Loucy (cell line): ENCODE data around the gene DBH.

Experiments used
- H2AFZ ChIP-seq: fragments of 200-600 bp; sonication (generic); 2 replicates; pipeline ENCODE4 v1.6.0; 2016; ENCODE audit warnings: antibody characterized with exemption, mild to moderate bottlenecking, low read length, moderate library complexity
- H3F3A ChIP-seq: fragments of 200-600 bp; 2 replicates; pipeline ENCODE4 v1.6.0; 2016; ENCODE audit warnings: antibody characterized with exemption, low read depth, mild to moderate bottlenecking
- H3K27me3 ChIP-seq: fragments of 200-600 bp; sonication (generic); 2 replicates; pipeline ENCODE4 v1.6.1; 2014; ENCODE audit warnings: low read length, mild to moderate bottlenecking; ENCODE audit not compliant: insufficient read depth, poor library complexity, severe bottlenecking
- H3K36me3 ChIP-seq: fragments of 200-600 bp; sonication (generic); 2 replicates; pipeline ENCODE4 v1.6.1; 2016; ENCODE audit warnings: low read length; ENCODE audit not compliant: insufficient read depth
- H3K4me1 ChIP-seq: fragments of 200-600 bp; sonication (generic); 2 replicates; pipeline ENCODE4 v1.5.1; 2014; ENCODE audit warnings: low read length, mild to moderate bottlenecking; ENCODE audit not compliant: insufficient read depth, poor library complexity, severe bottlenecking
- H3K4me2 ChIP-seq: fragments of 200-600 bp; sonication (generic); 2 replicates; pipeline ENCODE4 v1.6.0; 2014; ENCODE audit warnings: antibody characterized with exemption, low read length, low read depth, mild to moderate bottlenecking; ENCODE audit not compliant: poor library complexity, severe bottlenecking
- H3K4me3 ChIP-seq: fragments of 200-600 bp; sonication (generic); 2 replicates; pipeline ENCODE4 v1.5.1; 2014; ENCODE audit warnings: low read length, mild to moderate bottlenecking, mixed read lengths; ENCODE audit not compliant: poor library complexity, severe bottlenecking
- H3K79me2 ChIP-seq: fragments of 200-600 bp; sonication (generic); 2 replicates; pipeline ENCODE4 v1.6.1; 2014; ENCODE audit warnings: low read length; ENCODE audit not compliant: insufficient read depth
- H3K9ac ChIP-seq: fragments of 200-600 bp; sonication (generic); 2 replicates; pipeline ENCODE4 v1.6.0; 2014; ENCODE audit warnings: mild to moderate bottlenecking, low read depth, low read length, moderate library complexity; ENCODE audit not compliant: poor library complexity, severe bottlenecking
- H3K9me2 ChIP-seq: fragments of 200-600 bp; sonication (generic); replicated peaks from 2 replicates; pipeline ENCODE4 v1.6.1; 2016; ENCODE audit warnings: low read depth, low read length, mixed read lengths
- H3K9me3 ChIP-seq: fragments of 200-600 bp; sonication (generic); 2 replicates; pipeline ENCODE4 v1.6.1; 2014; ENCODE audit warnings: mild to moderate bottlenecking, antibody characterized with exemption, low read length, low read depth; ENCODE audit not compliant: insufficient read depth
- H4K20me1 ChIP-seq: fragments of 200-600 bp; sonication (generic); 2 replicates; pipeline ENCODE4 v1.6.0; 2014; ENCODE audit warnings: antibody characterized with exemption, low read length, mild to moderate bottlenecking; ENCODE audit not compliant: insufficient read depth, poor library complexity, severe bottlenecking
- CTCF ChIP-seq: fragments of 200-600 bp; sonication (generic); conservative IDR thresholded peaks from 2 replicates; pipeline ENCODE4 v1.5.1; 2014; ENCODE audit warnings: mild to moderate bottlenecking, antibody characterized with exemption, low read length
- EZH2phosphoT487 ChIP-seq: fragments of 200-600 bp; IDR thresholded peaks from 2 replicates; pipeline ENCODE4 v1.6.1; 2018; ENCODE audit warnings: antibody characterized with exemption, mild to moderate bottlenecking, moderate library complexity, borderline replicate concordance

DBH gene

DNA sequence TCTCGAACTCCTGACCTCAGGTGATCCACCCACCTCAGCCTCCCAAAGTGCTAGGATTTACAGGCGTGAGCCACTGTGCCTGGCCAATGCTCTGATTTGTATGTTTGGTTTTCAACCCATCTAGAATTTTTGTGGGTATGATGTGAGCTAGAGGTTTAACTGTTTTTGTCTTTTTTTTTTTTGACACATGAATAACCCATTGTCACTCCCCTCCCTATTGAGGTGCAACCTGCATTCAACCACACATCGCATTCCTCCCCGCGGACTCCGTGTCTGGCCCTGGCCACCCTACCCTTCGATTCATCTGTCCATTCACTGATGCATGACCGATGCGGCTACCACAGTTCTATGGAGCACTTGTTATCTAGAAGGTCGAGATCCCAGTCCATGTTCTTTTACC lies 17.4 kb upstream of the DBH start:
- Histone ChIP-seq H2AFZ (no peak overlapping the region), H3K4me3 (no peak overlapping the region), H3K36me3 (no peaks in the 10 kb centered on the region), H3K9me3 (no peaks in the 10 kb centered on the region), H3F3A (no peaks in the 10 kb centered on the region), H4K20me1 (no peaks in the 10 kb centered on the region), H3K79me2 (no peaks in the 10 kb centered on the region), H3K4me1 (peaks cover 21% of the 10 kb centered on the region), H3K27me3 (no peaks in the 10 kb centered on the region), H3K9me2 (no peaks in the 10 kb centered on the region), H3K9ac (no peak overlapping the region), H3K4me2 (no peak overlapping the region)
- TF ChIP-seq EZH2phosphoT487 (no peak), CTCF (no peak)

DNA sequence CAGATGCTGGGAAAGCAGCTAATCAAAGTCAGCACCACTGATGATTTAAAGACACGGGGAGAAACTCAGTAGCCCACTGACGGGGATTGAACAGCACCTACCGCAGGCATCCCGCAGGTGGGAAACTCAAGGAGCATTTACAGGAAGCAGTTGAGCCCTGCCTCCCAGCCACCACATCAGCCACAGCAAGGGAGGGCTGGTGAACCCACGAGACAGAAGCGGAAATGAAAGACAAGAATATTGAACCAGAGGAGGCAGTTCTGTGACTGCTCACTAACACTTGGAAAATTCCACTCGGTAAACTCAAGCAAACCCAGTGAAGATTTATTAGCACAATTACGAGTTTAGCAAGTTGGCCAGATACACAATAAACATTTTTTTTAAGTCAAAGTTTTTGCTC lies 16.4 kb upstream of the DBH start:
- H3K9me2 ChIP-seq, result no peaks in the 10 kb centered on the region
- H3F3A ChIP-seq, result no peaks in the 10 kb centered on the region
- no peak overlapping the region for H2AFZ ChIP-seq
- H3K27me3 ChIP-seq, result no peaks in the 10 kb centered on the region
- H3K9ac ChIP-seq, result no peak overlapping the region
- H3K4me2 ChIP-seq, result peak overlapping the region; percentile 64
- TF ChIP-seq EZH2phosphoT487 (no peak), CTCF (no peak)
- H3K9me3 ChIP-seq, result no peaks in the 10 kb centered on the region
- peak overlapping the region; percentile 37 for H3K4me3 ChIP-seq
- no peaks in the 10 kb centered on the region for H4K20me1 ChIP-seq
- H3K36me3 ChIP-seq, result no peaks in the 10 kb centered on the region
- peaks cover 21% of the 10 kb centered on the region for H3K4me1 ChIP-seq
- no peaks in the 10 kb centered on the region for H3K79me2 ChIP-seq

- H3K79me2 ChIP-seq, result no peaks in the 10 kb centered on the region
Measured at GRCh38 chr9:133621725-133622267, 14.4 kb upstream of the DBH start.

More at GRCh38 chr9:133621725-133622267, 14.4 kb upstream of the DBH start:
- TF ChIP-seq CTCF (no peak), EZH2phosphoT487 (no peak)
- Histone ChIP-seq H3K4me1 (peaks cover 21% of the 10 kb centered on the region), H3F3A (no peaks in the 10 kb centered on the region), H4K20me1 (no peaks in the 10 kb centered on the region), H3K4me3 (no peak overlapping the region), H3K9me3 (0 out of 2 replicates have a peak, but pooled peaks cover 5% of the 10 kb centered on the region), H3K9ac (no peak overlapping the region), H2AFZ (no peak overlapping the region), H3K27me3 (no peaks in the 10 kb centered on the region), H3K36me3 (no peaks in the 10 kb centered on the region), H3K9me2 (no peaks in the 10 kb centered on the region), H3K4me2 (no peak overlapping the region)
